NCI-H510A treated with DMSO at 0.1 percent for 48 hours (cell line): ENCODE data around the gene OBSCN.

Experiments
- DNase-seq: peaks from one replicate; lab custom pipeline; 2025; lab: John Stamatoyannopoulos, UW

The OBSCN gene

DNA sequence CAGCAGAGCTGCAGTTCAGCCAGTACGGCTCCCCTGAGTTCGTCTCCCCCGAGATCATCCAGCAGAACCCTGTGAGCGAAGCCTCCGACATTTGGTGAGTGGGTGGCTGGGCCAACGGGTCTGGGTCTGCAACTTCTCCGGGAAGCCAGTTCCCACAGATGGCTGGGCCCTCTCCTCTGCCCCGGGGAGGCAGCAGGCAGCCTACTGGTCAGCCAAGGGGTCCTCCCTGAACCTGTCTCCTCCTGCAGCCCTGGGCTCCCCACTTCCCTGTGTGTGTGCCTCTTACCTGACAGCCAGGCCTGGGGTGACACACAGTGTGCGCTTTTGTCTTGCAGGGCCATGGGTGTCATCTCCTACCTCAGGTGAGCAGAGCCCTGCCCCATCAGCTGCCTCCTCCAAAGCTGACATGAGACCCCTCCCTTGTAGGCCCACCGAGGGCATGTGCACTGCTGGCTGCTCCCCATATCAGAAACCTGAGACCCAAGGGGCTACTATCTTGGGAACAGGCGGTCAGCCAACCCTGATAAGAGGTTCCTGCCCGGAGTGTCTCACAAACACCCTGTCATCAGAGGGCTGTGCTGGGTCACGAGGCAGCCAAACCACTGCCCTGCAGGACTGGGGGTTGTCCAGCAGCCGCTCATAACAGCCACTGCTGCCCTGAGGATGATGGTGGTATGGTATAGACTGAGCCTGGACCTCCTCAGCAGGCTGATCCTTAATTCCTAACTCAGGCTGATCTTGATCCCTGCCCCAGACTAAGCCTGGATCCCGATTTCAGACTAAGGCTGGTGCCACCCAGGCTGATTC, 161.2 kb downstream of the OBSCN start:
- no peak for DNase-seq

DNA sequence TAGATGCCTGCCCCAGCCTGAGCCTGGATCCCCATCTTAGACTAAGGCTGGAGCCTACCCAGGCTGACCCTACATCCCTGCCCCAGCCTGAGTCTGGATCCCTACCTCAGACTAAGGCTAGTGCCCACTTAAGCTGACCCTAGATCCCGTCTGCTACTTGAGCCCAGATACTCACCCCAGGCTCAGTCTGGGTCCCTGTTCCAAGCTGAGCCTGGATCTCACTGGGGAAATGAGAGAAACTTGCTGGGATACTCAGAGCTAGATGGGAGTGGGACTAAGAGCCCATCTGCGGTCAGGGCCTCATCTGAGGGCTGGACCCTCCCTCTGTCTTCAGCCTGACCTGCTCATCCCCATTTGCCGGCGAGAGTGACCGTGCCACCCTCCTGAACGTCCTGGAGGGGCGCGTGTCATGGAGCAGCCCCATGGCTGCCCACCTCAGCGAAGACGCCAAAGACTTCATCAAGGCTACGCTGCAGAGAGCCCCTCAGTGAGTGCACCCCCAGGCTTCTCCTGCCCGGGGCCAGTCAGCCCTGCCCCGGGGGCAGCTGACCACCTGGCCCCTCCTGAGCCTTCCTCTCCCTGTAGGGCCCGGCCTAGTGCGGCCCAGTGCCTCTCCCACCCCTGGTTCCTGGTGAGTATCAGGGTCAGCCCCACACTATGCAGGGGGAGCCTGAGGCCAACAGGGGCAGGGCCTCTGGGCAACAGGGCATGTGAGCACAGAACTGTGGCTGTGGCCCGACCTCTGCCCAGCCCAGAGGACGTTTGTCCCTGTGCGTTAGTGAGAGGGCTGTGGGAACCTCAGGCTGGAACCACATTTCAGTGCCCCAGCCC, 162.0 kb downstream of the OBSCN start:
- DNase-seq, result no peak

DNA sequence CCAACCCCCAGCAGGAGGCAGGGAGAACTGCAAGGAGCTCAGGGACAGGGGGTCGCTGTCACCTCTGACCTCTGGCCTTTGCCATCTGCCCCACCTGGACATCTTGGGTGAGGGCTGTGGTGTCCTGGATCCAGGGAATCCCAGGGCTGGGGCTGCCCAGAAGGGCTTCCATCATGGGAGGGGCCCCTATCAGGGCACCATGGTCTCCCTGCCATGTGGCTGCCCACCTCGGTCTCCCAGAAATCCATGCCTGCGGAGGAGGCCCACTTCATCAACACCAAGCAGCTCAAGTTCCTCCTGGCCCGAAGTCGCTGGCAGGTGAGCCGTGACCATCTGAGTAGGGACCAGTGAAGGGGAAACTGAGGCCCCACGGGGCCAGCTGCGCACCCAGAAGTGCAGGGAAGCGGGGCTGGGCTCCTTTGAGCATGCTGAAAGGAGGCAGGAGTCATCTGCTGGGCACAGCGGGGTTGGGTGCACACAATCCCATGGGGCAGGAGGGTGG, 162.6 kb downstream of the OBSCN start:
- no peak for DNase-seq

DNA sequence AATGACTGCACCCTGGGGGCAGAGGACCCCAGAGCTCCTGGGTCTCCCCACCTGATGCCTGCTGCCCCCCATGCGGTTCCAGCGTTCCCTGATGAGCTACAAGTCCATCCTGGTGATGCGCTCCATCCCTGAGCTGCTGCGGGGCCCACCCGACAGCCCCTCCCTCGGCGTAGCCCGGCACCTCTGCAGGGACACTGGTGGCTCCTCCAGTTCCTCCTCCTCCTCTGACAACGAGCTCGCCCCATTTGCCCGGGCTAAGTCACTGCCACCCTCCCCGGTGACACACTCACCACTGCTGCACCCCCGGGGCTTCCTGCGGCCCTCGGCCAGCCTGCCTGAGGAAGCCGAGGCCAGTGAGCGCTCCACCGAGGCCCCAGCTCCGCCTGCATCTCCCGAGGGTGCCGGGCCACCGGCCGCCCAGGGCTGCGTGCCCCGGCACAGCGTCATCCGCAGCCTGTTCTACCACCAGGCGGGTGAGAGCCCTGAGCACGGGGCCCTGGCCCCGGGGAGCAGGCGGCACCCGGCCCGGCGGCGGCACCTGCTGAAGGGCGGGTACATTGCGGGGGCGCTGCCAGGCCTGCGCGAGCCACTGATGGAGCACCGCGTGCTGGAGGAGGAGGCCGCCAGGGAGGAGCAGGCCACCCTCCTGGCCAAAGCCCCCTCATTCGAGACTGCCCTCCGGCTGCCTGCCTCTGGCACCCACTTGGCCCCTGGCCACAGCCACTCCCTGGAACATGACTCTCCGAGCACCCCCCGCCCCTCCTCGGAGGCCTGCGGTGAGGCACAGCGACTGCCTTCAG, 163.3 kb downstream of the OBSCN start:
- peak; percentile 13 for DNase-seq

DNA sequence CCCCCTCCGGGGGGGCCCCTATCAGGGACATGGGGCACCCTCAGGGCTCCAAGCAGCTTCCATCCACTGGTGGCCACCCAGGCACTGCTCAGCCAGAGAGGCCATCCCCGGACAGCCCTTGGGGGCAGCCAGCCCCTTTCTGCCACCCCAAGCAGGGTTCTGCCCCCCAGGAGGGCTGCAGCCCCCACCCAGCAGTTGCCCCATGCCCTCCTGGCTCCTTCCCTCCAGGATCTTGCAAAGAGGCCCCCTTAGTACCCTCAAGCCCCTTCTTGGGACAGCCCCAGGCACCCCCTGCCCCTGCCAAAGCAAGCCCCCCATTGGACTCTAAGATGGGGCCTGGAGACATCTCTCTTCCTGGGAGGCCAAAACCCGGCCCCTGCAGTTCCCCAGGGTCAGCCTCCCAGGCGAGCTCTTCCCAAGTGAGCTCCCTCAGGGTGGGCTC, 163.9 kb downstream of the OBSCN start:
- DNase-seq, result no peak

DNA sequence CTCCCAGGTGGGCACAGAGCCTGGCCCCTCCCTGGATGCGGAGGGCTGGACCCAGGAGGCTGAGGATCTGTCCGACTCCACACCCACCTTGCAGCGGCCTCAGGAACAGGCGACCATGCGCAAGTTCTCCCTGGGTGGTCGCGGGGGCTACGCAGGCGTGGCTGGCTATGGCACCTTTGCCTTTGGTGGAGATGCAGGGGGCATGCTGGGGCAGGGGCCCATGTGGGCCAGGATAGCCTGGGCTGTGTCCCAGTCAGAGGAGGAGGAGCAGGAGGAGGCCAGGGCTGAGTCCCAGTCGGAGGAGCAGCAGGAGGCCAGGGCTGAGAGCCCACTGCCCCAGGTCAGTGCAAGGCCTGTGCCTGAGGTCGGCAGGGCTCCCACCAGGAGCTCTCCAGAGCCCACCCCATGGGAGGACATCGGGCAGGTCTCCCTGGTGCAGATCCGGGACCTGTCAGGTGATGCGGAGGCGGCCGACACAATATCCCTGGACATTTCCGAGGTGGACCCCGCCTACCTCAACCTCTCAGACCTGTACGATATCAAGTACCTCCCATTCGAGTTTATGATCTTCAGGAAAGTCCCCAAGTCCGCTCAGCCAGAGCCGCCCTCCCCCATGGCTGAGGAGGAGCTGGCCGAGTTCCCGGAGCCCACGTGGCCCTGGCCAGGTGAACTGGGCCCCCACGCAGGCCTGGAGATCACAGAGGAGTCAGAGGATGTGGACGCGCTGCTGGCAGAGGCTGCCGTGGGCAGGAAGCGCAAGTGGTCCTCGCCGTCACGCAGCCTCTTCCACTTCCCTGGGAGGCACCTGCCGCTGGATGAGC, 164.5 kb downstream of the OBSCN start:
- no peak for DNase-seq

DNA sequence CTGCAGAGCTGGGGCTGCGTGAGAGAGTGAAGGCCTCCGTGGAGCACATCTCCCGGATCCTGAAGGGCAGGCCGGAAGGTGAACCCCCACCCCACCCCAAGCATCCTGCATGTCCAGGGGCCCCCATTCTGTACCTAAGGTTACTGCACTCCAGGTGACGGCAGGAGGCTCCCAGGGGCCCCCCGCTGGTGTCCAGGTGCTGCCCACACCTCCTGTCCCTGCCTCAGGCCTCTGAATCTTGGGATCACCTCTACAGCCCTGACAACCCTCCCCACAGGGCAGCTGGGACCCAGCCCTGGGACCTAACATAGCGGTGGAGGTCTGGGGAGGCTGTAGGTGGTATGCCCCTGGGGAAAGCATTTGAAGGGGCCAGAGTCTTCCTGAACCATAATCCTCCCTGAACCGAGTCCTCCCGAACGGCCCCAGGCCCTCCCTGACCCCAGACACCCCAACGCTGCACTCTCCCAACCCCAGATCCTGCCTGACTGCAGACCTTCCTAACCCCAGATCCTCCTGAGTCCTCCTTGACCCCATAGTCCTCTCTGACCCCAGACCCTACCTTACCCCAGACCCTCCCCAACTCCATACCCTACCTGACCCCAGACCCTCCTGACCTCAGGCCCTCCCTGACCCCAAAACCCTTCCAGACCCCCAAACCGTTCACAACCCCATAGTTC, 165.3 kb downstream of the OBSCN start:
- no peak for DNase-seq

DNA sequence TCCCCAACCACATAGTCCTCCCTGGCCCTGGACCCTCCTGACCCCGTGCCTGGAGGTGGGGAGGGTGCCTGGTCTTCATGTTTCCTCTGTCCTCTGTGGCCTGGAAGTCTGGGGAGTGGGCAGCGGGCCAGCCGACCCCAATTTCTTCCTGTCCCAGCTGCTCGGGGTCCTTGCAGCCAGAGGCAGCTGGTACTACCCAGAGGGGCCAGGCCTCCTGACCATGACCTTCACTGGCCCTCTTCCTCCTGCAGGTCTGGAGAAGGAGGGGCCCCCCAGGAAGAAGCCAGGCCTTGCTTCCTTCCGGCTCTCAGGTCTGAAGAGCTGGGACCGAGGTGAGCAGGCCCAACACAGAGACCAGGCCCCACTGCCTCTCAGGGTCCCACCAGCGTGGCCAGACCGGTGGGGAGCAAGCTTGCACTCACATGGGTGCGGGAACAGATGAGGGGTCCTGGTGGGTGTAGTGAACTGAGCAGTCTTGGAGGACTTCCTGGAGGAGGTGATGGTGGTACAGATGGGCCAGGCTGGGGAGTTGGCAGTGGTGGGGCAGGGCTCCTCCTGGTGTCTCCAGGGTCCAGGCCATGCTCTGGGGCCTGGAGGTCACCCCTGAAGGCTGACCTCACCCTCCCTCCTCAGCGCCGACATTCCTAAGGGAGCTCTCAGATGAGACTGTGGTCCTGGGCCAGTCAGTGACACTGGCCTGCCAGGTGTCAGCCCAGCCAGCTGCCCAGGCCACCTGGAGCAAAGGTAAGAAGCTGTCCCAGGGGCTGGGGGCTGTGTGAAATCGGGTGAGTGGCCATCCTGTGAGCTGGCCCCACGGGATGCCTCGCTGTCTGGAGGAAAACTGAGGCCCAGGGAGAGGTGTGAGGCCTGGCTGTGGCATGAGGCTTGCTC, 166.1 kb downstream of the OBSCN start:
- no peak for DNase-seq

DNA sequence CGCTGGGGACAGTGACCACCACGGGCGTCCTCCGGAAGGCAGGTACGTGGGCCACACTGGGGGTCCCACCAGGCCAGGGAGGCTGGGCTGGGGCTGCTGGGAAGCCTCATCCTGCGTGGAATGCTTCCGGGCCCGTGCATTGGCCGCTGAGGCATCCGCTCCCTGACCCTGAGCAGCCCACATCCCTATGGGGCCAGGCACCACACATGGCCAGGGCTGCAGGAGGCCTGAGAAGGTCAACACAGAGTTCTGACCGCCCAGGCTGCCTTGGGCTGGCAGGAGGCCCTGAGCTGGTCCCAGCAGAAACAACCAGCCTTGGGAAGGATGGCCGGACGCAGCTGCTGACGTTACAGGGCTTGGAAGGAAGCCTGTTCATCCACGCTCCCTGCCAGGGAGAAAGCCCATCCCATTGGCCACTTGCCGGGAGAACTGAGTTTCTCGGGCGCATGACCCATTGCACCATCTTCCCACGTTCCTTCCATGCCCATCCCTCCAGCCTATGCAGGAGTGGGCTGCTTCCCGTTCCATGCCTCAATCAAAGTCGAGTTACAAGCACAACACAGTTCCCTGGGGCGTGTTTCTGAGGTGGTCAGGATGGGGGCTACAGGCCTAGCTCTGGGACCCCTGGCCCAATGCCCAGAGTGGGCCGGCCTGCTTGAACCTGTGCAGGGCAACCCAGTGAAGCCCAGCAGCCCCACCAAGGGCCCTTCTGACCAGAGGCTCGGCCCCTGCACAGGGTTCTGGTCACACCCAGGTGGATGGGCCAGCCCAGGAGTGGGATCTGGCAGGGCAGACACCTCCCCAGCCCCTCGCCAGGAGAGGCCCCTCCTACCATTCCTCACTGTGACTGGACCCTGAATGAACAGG, 167.1 kb downstream of the OBSCN start:
- DNase-seq, result no peak

DNA sequence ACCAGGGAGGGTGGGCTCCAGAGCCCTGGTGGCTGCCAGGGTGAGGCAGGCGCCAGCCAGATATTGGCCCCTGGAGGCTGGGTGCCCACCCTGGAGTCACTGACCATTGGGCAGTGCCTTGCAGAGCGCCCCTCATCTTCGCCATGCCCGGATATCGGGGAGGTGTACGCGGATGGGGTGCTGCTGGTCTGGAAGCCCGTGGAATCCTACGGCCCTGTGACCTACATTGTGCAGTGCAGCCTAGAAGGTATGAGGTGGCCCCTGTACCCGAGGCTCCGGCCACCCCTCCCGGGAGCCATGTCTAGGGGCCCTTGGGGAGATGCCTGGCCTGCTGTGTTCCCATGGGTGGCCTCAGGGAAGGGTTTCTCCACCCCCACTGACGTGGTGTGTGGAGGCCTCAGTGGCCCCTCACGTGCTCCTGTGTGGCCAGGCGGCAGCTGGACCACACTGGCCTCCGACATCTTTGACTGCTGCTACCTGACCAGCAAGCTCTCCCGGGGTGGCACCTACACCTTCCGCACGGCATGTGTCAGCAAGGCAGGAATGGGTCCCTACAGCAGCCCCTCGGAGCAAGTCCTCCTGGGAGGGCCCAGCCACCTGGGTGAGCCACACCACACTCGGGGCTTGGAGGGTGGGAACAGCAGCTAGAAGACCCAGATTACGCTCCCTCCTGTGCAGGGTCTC, 167.9 kb downstream of the OBSCN start:
- no peak for DNase-seq

DNA sequence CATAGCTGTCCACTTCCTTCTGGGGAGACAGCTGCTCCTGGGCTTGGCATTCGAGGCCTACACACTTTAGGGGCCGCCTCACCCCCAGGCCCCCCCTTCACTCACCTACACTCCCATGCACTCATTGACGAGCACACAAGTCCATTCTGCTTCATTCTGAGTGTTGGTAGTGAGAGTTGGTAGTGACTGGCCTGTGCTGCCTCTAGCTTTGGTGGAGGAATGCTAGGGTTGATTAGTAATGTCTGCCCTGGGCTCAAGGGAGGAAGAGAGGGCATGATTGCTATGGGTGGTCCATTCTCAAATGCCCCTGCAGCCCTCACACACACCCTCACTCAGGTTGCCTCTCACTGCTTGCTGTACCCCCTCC, 168.4 kb downstream of the OBSCN start:
- DNase-seq, result no peak

DNA sequence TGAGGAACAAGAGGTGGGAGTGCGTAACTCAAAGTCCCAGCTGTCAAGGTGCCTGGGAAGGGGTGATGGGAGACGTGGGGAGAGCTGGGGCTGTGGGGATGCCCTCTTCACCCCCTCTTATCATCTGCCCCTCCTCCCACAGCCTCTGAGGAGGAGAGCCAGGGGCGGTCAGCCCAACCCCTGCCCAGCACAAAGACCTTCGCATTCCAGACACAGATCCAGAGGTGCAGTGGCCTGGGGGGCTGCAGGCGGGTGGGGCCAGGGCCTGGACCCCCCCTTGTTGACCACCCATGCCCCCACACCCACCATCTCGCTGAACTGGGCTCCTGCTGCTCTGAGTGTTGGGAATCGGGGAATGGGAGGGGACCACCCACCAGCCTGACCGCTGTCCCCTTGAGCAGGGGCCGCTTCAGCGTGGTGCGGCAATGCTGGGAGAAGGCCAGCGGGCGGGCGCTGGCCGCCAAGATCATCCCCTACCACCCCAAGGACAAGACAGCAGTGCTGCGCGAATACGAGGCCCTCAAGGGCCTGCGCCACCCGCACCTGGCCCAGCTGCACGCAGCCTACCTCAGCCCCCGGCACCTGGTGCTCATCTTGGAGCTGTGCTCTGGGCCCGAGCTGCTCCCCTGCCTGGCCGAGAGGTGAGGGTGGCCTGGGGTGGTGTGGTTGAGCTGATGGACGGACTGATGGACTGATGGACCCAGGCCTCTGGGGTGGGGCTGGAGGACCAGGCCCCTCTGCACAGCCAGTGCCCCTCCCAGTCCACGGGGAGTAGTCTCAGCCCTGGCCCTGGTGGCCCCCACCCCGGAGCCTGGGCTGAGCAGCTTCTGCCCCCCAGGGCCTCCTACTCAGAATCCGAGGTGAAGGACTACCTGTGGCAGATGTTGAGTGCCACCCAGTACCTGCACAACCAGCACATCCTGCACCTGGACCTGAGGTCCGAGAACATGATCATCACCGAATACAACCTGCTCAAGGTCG, 169.1 kb downstream of the OBSCN start:
- DNase-seq, result no peak

DNA sequence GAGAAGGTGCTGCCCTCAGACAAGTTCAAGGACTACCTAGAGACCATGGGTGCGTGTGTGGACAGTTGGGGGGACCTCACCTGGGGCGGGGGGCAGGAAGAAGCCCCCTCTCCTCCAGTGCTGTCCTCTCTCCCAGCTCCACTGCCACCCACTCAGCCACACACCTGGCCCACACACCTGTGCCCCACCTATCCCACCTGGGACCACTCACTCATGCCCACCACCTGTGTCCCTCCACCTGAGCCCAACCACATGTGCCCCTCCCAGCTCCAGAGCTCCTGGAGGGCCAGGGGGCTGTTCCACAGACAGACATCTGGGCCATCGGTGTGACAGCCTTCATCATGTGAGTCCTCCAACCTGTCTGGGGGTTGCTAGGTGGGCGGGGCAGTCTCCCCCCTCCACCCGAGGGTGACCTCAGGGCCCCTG, 169.8 kb downstream of the OBSCN start:
- DNase-seq, result no peak

DNA sequence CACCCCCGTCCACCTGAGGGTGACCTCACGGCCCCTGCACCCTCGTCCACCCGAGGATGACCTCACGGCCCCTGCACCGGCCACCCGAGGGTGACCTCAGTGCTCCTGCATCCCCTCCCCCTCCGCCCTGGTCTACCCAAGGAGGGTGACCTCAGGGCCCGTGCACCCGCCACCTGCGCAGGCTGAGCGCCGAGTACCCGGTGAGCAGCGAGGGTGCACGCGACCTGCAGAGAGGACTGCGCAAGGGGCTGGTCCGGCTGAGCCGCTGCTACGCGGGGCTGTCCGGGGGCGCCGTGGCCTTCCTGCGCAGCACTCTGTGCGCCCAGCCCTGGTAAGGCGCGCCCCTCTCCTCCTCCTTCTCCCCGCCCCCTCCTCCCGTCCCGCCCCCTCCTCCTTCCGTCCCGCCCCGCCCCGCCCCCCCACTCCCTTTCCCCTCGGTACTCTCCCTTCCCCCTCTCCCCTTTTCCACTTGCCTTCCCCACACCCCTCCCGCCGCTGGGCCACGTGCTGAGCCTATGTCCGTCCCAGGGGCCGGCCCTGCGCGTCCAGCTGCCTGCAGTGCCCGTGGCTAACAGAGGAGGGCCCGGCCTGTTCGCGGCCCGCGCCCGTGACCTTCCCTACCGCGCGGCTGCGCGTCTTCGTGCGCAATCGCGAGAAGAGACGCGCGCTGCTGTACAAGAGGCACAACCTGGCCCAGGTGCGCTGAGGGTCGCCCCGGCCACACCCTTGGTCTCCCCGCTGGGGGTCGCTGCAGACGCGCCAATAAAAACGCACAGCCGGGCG, 170.4 kb downstream of the OBSCN start:
- DNase-seq, result peak; percentile 83

DNA sequence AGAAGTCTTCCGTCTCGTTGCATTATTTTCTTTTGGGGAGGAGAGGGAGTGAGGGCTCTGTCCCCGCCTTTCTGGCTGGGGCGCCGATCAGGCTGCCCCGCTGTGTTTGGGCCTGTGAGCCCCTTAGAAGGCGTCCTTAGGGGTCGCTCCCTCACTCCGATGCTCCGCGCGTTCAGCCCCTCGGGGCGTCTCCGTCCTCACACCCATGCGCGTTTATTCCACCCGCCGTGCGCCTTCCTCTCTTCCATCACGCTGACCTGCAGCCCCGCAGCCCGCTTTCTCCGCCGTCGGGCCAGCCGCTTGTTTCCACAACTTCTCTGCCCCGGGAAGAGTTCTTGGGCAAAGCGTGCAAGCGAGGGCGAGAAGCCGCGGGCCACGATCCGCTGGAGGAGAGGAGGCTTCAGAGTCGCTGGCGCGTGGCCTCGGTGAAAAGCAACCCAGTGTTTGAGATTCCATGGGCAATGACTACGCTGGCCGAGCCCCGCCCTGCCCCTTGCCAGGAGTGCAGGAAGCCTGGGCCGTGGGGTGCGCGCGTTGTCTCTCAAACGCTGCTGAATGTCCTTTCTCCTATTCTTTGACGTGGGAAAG, 171.1 kb downstream of the OBSCN start:
- DNase-seq, result peak; percentile 26

DNA sequence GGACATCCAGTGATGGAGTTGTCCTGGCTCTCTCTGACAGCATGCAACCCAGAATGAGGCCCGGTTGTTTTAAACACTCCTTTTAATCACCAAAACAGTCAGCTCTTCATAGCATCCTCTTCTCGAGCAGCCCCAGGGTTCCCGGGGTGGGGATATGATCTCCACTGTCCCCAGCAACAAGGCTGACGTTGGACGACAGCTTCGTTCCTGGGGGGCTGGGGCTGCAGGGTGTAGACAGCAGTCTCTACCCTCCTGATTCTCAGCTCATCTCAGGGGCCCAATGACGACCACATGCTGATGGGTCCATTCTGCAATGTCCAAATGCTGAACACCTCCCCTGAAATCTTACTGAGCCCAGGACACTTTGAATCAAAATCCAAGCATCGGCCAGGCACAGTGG, 171.8 kb downstream of the OBSCN start:
- no peak for DNase-seq
